UCSD-AML1 (cell line): Measurements from ENCODE around the gene ZNF839.
A peak's percentile ranks its signal among the peaks of the same experiment; 100 is the strongest.
"Not testable (repeated sequence)": the region's sequence is repeated elsewhere in the genome, so short reads cannot be mapped to it uniquely, and the experiment has no call there.

Experiments
- DNase-seq: peaks from one replicate; lab custom pipeline; 2025; ENCODE audit not compliant: unreplicated experiment; lab: John Stamatoyannopoulos, UW

Gene ZNF839

GRCh38 chr14:102341566-102341965, 22.0 kb downstream of the ZNF839 start:
- no peak for DNase-seq

- no peak for DNase-seq
Measured at GRCh38 chr14:102342238-102342637, 22.7 kb downstream of the ZNF839 start.

GRCh38 chr14:102344084-102344483, 24.5 kb downstream of the ZNF839 start:
- no peak for DNase-seq

GRCh38 chr14:102344485-102344884, 24.9 kb downstream of the ZNF839 start:
- no peak for DNase-seq

- no peak for DNase-seq
Measured at GRCh38 chr14:102345232-102345631, 25.7 kb downstream of the ZNF839 start.

GRCh38 chr14:102346645-102347044, 27.1 kb downstream of the ZNF839 start:
- no peak for DNase-seq

GRCh38 chr14:102348376-102348775, 28.8 kb downstream of the ZNF839 start:
- no peak for DNase-seq

- DNase-seq = no peak
Measured at GRCh38 chr14:102351023-102351422, 31.5 kb downstream of the ZNF839 start.

- DNase-seq = not testable (repeated sequence)
Measured at GRCh38 chr14:102351593-102351992, 32.0 kb downstream of the ZNF839 start.

GRCh38 chr14:102352213-102352612, 32.7 kb downstream of the ZNF839 start:
- DNase-seq = no peak

- DNase-seq = no peak
Measured at GRCh38 chr14:102353126-102353619, 33.6 kb downstream of the ZNF839 start.

GRCh38 chr14:102356280-102356679, 36.7 kb downstream of the ZNF839 start:
- no peak for DNase-seq

GRCh38 chr14:102359341-102359740, 39.8 kb downstream of the ZNF839 start:
- DNase-seq = no peak

GRCh38 chr14:102360388-102360787, 40.8 kb downstream of the ZNF839 start:
- DNase-seq = no peak

- no peak for DNase-seq
Measured at GRCh38 chr14:102362084-102362483, 42.5 kb downstream of the ZNF839 start.

- peak; percentile 95 for DNase-seq
Measured at GRCh38 chr14:102362545-102363181, 43.1 kb downstream of the ZNF839 start, which contains the start of the genes CINP and TECPR2. CINP (minus strand) TSS chr14:102362890; CDS start chr14:102362851, 39 bp downstream. TECPR2 (plus strand) TSS chr14:102362941; CDS start chr14:102376722, 13,781 bp downstream.

- peak; percentile 56 for DNase-seq
Measured at GRCh38 chr14:102363182-102363943, 43.8 kb downstream of the ZNF839 start.

GRCh38 chr14:102370305-102370809, 50.8 kb downstream of the ZNF839 start:
- no peak for DNase-seq

- DNase-seq = no peak
Measured at GRCh38 chr14:102371361-102371760, 51.8 kb downstream of the ZNF839 start.

- DNase-seq = no peak
Measured at GRCh38 chr14:102373110-102373509, 53.6 kb downstream of the ZNF839 start.

- DNase-seq = no peak
Measured at GRCh38 chr14:102374264-102374663, 54.7 kb downstream of the ZNF839 start.

GRCh38 chr14:102375119-102375518, 55.6 kb downstream of the ZNF839 start:
- DNase-seq = no peak
